NCI-H2081 treated with DMSO at 0.1 percent for 48 hours (cell line): Measurements from ENCODE around the gene MFAP2.

Experiments used
- DNase-seq: peaks from one replicate; lab custom pipeline; 2025; lab: John Stamatoyannopoulos, UW

MFAP2 gene, protein sequence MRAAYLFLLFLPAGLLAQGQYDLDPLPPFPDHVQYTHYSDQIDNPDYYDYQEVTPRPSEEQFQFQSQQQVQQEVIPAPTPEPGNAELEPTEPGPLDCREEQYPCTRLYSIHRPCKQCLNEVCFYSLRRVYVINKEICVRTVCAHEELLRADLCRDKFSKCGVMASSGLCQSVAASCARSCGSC

DNA sequence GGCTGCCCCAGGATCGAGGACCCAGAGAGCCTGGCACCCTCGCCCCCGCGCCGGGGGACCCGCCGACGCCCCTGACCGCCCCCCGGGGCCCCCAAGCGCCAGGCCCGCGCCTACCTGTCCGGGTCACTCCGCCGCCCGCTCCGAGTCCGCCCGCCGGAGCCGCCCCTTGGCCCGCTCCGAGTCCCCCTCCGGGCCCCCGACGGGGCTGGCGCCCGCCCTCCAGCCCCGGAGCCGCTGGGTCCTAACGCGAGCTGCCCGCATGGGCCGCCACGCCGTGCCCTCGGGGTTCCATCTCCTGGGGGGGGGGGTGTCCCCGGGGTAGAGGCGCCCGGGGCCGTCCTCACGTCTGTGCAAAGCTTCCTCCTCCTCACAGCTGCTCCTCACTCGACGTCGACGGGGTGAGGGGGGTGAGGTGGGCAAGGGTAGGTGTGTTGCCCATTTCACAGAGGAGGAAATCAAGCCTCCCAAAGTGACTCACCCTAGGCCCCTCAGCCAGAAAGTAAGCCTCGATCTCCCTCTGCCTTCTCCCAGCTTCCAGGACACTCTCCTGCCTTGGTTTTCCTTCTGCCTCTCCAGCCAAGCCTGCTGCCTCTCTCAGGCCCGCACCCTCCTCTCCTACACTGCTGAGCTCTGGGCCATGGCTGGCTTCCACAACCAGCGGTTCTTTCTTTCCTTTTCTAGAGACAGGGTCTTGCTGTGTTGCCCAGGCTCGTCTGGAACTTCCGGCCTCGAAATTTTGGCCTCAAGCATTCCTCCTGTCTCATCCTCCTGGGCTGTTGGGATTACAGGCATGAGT lies at the start of gene MFAP2:
Gene MFAP2 (minus strand): TSS at position 148 of the 796 bp plus-strand sequence. CDS start 2,347 bp downstream, outside the sequence.
- DNase-seq = no peak

DNA sequence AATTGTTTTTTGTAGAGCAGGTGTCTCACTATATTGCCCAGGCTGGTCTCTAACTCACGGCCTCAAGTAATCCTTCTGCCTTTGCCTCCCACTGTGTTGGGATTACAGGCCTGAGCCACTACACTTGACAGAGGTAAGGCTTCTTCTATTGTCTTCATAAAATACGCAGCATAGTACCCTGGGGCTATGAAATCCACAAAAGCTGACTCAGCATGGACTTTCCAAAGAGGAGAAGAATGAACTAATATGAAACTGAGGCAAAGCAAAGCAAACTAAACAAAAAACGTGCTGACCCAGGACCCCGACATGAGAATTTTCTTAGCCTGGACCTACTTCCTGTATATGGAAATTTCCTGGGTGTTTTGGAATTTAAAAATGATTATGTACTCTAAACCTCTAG lies 49.8 kb upstream of the MFAP2 start:
- DNase-seq = no peak

DNA sequence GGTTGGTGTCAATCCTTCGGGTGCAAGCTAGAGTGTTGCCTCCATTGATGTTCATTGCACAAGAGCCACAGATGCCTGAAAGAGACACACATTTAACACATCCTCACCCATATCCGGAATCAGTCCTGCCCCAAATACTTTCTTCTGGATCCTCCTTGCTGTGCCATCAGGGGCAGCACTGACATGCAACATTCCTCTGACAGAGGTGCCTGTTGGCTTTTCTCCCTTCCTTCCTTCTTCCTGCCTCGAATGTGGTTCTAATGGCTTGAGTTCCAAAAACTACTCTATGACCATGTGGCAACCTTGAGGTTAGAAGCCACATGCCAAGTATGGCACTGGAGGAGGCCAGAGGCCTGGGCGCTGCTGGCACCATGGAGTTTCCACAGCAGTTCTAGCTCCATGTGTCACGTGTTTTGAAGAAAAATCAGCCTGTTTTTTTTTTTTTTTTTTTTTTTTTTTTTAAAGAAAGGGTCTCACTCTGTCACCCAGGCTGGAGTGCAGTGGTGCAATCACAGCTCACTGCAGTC lies 48.3 kb upstream of the MFAP2 start:
- no peak for DNase-seq

DNA sequence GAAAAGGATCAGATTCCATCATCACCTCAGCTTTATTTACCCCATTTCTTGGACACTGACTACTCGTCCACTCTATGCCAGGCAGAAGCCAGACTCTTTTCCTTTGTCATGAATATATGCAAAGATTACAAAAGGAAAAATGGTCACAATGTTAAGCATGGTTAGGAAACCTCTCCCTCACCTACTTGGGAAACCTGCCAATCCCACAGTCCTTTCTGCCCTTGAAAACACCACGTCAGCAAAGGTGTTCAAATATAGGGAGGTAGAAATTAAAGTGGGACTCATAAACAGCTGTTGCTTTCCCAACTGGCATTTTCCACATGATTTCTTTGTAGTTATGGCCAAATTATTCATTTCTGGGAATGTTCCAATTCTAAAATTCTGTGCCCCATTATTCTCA lies 47.5 kb upstream of the MFAP2 start:
- no peak for DNase-seq

DNA sequence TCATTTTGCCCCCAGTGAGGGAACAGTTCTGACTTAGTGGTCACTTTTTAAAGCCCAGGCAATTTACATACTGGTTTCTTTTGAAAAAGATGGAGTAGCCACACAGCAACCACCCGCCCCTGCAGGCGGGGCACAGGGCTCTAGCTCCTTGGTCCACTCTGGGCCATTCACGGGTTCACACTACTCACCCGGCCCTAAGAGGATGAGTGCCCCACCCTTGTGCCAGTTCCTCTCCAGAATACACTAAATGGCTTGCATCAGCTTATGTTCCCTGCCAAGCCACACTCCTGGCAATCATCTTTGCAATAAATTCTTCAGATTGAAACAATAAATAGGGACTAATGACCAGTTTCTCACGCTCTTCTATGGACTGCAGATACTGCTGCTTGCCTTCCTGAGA lies 47.0 kb upstream of the MFAP2 start:
- DNase-seq = no peak

DNA sequence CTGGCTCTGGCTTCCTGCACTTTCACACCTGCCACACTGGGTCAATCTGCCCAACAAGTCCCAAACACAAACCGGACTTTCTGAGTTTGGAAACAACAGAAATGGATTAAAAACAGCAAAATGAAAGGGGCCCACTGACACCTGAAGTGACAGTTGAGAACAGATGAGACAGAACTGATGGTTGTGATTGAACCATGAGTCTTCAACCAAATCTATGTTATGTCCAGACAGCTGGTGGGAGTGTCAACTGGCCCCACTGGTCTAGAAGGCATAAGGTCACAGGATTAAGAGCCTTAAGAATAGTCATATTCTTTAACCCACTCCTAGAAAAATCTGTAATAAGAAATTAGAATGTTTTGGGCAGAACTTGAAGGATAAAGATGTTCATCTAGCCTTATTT lies 44.3 kb upstream of the MFAP2 start:
- no peak for DNase-seq

DNA sequence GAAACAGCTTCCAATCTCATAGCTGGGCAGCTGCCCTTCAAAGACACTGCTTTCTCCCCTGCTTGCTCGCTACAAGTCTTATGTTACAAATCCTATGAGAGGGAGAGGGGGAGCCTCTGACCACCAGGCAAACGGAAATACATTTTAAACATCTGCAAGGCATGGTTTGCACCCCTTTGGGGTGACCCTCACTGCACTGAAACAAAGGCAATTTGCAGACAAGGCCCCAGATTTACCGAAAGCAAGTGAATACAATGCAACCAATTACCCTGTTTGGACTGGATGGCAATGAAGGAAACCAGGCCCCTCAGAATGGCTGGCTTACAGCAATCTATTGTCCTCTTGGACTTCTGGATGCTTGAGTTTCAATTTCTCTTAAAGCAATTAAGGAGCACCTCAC lies 43.2 kb upstream of the MFAP2 start:
- DNase-seq = no peak

DNA sequence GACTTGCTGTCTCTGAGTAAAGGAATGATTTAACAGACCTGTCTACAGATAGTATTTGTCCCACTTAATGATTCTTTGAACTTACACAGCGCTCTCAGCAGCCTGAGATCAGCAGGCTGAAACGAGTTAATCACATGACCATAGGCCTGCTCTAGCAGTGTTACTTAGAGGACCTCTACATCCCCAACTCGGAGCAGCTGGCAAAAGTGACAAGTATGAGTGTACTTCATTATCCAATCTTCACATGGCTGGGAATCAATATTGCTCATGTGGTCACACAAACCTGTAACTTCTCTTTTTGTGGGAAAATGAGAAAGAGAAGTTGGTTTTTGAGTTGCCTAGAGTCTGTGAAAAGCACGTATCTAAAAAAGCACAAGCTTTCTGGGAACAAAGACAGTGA lies 42.7 kb upstream of the MFAP2 start:
- no peak for DNase-seq

DNA sequence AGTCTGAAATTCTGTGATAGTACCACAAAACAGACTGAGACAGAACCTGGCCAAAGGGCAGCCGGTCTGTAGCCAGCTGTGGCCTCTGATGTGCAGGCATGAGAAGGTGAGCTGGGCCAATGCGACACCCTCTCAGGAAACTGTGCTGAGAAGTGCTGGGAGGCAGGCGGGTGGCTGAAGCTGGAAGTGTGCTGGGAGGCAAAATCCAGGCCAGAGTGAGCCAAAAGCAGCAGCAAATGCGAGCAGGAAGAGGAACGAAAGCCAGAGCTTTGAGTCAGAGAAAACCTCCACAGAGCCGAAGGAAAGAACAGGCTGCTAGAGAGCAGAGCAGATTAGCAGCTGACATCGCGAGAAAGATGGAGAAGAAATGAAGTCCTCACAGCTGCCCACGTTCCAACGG lies 41.5 kb upstream of the MFAP2 start:
- no peak for DNase-seq

DNA sequence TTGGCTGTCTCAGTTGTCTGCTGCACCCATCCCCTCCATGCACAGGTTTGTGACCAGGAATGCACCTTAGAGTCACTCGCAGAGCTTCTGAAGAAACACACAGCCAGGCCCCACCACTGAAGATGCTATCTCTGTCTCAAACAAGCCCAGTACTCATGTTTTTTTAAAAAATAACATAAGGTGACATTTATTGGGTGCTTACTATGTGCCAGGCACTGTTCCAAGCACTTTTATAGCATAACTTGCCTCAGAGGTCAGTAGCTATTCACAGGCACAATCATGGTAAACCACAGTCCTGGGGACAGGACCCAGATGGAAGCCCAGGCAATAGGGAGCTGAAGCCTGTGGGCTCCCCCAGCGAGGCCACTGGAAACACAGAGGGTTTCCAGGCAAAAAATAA lies 40.1 kb upstream of the MFAP2 start:
- no peak for DNase-seq

DNA sequence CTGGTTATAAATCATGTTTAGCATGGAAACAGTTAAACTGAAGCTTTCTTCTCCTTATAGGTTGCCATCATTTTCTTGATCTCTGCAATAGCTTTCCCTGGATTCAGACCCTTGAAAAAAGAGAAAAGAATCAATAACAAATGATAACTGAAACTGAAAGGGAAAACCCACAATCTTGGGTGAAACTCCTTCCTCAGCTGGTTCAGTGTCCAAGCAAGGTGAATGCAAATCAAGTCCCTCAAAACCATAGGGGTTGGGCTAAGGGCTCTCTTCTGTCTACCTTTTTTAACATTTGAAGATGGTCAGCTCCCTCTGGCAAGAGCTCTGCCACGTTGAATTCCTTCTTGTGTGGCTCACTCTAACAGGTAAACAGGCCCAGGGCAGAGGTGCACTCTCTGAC lies 38.4 kb upstream of the MFAP2 start:
- no peak for DNase-seq

DNA sequence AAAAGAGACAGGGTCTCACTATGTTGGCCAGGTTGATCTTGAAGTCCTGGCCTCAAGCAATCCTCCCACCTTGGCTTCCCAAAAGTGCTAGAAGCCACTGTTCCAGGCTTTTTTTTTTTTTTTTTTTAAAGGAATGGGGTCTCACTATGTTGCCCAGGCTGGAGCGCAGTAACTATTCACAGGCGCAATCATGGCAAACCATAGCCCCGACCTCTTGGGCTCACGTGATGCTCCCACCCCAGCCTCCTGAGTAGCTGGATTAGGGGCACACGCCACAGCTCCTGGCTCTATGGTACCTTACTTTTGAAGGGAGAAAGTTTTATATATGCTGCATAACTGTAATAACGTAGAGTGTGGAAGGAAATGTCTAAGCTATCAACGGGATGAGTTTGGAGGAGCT lies 37.0 kb upstream of the MFAP2 start:
- no peak for DNase-seq

DNA sequence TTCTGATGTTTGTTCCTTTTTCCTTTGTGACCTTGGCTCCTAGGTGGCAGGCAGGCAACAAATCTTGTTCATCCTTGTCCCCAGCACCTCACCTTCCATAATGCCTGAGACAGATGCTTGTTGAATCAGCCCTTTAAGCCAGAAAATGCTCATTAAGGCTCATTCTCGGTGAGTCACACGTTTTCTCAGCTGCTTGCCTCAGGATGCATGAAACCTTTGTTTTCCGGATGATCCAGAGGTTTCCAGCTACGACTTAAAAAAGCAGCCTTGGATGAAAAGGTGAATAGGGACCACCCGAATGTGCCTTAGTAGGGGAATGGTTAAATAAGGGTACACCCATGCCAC lies 35.9 kb upstream of the MFAP2 start:
- DNase-seq = no peak

DNA sequence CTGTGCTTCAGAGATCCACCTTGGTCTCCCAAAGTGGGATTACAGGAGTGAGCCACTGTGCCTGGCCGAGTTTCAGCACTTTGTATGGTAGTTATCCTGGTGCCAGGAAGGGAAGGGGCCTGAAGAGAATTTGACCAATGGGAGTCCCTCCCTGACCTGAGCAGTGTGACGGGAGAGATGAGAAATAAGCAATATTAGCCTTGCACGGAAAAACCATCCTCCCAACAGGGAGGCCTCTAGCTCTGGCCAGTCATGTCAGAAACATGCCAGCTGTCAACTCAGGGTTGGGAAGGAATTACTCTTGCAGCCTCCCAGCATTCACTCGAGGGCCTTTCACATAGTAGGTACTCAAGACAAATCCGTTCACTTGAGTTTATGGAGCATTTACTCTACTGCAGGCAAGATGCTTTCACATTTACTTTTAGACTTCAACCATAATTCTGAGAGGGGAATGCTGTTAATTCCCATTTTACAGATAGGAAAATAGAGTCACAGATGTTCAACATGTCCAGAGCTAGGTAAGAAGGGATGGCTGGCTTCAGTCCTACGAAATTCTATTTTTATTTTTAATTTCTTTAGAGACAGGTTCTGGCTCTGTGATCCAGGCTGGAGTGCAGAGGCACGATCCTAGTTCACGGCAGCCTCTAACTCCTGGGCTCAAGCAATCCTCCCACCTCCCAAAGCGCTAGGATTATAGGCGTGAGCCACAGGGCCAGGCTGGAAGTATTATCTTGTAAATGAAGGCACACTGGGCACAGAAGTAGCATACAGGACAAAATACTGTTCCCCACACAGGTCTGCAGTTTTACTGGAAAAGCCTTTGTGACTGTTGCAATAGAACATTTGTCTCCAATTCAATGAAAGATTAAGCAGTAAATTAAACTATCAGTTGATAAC lies 34.5 kb upstream of the MFAP2 start:
- DNase-seq = no peak

DNA sequence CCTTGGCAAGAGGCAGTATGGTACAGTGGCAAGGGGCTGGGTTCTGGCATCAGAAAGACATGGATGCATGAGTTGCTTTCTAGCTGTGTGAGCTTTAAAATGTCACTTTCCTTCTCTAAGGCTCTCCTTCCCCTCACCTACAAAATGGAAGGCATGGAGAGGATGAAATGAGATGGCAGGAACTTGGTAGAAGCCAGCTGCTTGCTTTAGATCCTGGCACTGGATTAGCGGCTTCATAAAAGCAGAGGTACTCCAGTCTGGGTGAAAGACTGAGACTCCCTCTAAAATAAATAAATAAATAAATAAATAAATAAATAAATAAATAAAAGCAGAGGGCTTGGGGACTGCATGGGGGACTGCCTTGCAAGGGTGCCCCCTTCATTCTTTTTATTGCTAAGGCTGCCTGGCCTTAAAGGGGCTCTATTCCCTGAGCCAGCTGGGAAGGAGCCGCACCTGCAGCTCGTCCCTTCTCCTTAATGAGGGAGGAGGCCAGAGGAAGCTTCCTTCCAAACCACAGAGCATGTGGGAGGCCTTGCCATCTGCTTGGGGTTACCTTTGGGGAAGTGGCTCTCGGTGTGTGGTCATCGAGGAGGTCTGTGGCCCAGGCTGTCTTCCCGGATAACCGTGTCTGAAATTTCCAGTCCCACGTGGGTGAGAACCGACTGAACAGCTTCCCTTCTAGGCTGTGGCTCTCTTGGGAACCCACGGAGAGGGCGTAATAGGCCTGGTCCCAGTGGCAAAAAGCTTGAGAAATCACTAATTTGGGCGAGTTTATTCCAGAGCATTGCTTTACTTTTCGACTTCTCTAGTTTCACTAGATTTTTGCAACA lies 33.3 kb upstream of the MFAP2 start:
- DNase-seq = no peak

DNA sequence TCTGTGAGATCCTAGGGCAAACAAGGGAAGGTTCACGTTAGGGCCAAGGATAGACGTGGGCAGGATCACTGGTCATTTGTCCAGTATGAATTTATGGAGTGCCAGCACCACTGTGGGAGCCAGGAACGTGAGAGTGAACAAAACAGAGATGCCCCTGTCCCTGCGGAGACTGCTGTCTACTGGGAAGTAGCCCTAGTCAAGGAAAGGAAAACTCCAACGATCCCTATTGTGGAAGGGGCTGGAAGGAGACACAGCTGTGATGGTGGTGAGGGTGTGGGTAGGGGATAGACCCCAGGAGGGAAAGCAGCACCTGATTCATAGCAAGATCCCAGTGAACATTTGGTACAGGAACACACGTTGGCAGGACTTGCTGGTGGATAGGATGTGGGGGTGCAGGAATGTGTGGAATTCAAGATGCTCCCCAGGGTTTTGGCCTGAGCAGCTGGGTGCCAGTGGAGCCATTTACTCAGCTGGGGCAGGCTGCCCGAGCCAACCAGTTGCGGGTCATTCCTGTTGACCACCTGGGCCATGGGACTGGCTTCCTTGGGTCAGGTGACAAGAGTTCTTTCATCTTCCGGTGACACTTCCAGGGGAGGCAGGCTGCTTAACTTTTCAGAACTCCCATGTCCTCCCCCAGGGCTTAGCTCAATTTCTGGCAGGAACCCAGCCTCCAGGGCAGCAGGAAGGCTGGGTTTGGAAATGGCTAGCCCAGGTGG lies 32.5 kb upstream of the MFAP2 start:
- no peak for DNase-seq

DNA sequence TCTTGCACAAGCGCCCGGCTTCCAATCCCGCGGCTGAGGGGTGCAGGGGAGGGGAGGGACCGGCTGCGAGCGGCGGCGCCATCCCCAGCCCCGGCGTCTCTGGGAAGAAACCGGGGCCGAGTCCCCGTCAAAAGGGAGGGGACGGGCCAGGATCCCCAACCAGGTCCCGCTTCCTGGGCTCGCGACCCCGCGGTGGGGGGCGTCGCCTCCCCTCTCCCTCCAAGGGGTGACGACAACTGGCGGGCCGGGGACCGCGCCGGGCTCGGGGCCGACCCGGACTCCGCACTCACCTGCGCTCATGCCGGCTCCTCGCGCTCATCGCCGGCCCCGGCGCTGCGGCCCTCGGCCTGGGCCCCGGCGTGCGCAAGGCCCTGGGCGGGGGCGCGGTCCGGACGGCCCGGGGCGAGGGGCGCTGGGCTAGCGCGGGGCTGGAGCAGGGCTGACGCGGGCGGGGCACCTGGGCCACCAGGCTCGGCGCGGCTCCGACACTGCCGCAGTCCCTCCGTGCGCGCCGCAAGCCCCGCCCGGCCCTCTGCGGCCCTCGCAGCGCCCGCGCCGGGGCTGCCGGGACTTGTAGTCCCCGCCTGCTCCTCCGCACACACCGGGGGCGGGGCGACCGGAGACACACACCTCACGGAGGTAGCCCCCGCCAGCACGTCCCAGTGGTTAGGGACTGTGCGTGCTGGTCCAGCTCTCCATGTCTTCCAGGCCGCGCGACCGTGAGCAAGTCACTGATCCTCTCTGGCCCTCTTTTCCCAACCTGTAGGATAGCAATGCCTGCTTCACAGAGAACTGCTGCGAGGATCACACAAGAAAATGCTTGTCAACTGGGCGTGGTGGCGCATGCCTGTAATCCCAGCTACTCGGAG lies 31.3 kb upstream of the MFAP2 start, which contains the start of gene ATP13A2:
Gene ATP13A2 (minus strand): TSS at position 490 of the 869 bp plus-strand sequence. CDS start 190 bp downstream, at position 300.
- DNase-seq = no peak

DNA sequence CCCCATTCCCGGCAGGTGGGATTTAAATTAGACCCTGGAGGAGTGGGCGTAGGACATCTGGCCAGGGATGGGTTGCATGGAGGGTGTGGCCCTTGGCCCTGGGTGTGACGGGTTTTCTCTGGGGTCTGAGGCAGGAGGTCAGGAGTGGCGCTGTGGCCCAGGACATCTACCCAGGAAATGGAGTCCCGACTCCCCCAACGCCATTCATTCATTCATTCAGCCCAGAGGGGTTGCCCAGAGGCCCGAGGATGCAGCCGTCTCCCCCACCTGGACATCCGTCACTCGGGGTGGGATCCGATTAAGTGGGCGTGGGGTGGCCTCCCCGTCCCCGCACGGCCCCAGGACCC lies 30.6 kb upstream of the MFAP2 start:
- no peak for DNase-seq

DNA sequence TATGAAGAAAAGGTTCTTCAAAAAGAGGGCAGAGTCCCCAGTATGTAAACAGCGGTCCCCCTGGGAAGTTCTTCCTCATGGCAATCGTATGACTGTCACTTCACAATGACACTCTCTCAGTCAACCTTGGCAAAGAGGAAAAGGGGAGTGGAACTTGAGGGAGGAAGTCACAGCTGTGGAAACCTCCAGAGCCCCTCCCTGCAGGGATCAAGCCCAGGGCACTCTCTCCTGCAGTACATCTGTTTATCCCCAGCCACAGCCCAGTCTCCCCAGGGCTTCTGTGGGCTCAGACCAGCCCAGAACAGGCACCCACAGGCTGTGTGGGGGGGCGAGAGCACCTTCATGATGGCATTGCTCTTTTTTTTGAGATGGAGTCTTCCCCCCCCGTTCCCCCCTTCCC lies 29.3 kb upstream of the MFAP2 start:
- no peak for DNase-seq

DNA sequence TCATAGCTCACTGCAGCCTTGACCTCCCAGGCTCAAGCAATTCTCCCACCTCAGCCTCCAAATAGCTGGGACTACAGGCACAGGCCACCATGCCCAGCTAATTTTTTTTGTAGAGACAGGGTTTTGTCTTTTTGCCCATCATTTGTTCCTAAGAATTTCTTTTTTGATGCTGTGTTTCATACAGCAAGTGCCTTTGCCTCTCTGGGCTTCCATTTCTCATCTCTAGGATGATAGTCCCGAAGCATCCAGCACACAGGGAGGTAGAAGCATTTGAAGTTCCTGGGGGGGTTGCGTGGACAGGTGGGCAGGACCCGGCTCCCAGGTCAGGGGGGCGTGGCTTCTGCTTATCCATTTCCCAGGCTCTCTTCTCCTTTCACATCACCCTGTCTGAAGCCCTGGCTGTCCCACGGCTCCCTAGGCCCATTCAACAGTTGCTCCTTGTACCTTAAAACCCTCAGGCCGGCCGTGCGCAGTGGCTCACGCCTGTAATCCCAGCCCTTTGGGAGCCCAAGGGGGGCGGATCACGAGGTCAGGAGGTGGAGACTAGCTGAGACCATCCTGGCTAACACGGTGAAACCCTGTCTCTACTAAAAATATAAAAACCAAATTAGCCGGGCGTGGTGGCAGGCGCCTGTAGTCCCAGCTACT lies 27.9 kb upstream of the MFAP2 start:
- DNase-seq = no peak
